HG03520 (cell line): ENCODE data around the gene HVCN1.
"Not testable (repeated sequence)": the region's sequence is repeated elsewhere in the genome, so short reads cannot be mapped to it uniquely, and the experiment has no call there.

Source experiments
- ATAC-seq: cut with Tn5 transposase; IDR thresholded peaks from one replicate; pipeline ENCODE4 v1.9.1; 2021; ENCODE audit warnings: mild to moderate bottlenecking, moderate library complexity; ENCODE audit not compliant: unreplicated experiment

Gene HVCN1

DNA sequence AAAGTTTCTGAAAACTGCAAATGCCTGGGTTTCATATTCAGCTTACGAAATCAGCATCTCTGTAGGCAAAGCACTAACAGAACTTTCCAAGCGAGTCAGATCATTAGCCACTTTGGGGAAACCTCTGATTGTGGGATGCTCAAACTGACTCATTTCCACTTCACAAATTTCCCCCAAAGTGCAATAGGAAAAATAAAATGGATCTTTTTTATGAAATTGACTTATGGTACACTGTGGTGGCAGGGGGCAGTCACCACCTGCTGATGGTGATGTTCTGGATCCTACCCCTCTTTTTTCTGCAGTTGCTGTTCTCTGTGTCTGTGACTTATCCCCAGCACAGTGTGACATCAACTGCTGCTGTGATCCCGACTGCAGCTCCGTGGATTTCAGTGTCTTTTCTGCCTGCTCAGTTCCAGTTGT, 69.4 kb downstream of the HVCN1 start:
- peak; percentile 44 for ATAC-seq

DNA sequence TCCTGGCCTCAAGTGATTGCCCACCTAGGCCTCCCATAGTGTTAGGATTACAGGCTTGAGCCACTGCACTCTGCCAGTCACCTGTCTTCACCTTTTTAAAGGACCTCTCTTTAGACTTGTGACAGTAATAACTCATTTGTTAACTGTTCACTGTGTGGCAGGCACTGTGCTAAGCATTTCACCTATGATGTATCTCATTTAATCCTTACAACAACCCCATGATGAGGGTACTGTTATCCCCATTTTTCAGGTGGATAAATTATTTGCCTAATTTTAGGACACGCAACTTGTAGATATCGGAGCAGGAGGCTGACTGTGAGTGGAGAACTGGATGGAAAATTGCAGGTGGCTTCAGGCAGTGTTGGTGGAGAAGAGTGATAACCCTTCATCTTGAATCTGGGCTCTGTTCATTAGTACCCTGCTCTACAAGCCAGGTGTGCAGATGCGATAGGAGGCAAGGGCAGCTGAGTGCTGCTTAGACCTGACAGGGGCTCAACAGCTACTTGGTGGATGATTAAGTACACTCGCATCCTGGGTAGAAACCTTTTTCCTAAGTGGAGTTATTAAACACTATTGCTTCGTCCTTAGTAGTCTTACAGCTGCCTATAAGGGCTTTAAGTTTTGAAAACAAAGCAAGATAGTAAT, 72.3 kb downstream of the HVCN1 start:
- no peak for ATAC-seq

DNA sequence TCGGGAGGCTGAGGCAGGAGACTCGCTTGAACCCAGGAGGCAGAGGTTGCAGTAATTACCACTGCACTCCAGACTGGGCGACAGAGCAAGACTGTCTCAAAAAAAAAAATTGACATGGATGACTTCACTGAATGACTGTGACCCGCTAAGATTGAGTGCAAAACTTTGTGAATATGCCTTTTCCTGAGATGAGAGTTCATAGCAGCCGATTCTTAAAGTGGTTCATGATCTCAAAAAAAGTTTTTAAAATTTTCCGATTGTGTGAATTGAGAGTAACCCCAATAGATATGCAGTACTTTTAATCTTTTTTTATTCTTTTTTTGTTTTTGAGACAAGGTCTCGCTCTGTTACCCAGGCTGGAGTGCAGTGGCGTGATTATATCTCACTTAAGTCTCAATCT, 73.7 kb downstream of the HVCN1 start:
- no peak for ATAC-seq

DNA sequence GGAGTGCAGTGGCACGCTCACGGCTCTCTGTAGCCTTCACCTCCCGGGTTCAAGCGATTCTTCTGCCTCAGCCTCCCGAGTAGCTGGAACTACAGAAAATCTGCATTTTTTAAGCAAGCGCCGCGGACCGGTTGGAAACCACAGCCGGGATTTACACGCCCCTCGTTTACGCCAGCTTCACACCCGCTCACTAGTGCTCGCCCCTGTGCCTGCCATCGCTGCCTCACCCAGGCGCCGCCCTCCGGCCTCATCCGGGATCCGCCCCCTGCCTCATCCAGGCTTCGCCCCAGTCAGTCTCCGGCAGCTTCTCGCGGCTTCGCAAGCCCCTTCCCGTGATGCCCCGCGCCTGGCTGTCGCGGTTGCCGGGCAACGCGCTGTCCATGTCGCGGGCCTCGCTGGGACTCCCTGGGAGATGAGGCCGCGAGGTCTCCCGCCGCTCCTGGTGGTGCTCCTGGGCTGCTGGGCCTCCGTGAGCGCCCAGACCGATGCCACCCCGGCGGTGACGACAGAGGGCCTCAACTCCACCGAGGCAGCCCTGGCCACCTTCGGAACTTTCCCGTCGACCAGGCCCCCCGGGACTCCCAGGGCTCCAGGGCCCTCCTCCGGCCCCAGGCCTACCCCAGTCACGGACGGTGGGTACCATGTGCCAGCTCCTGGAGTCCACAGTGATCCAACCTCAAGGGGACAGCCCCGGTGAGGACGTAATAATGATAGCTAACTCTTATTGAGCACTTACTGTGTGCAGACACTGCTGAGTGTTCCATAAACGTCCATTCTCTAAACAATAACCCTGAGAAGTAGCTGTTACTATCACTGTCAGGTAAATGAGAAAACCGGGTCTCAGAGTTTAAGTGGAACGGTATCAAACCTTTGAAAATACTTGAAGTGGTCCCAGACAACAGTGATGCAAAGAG, 74.9 kb downstream of the HVCN1 start, which contains the start of gene TCTN1:
TCTN1 (plus strand) TSS at position 359 of the 914 bp plus-strand sequence; CDS start at position 413, 54 bp downstream.
- peak; percentile 86 for ATAC-seq

- ATAC-seq, result no peak
Measured at GRCh38 chr12:110613071-110613770, 75.7 kb downstream of the HVCN1 start.

DNA sequence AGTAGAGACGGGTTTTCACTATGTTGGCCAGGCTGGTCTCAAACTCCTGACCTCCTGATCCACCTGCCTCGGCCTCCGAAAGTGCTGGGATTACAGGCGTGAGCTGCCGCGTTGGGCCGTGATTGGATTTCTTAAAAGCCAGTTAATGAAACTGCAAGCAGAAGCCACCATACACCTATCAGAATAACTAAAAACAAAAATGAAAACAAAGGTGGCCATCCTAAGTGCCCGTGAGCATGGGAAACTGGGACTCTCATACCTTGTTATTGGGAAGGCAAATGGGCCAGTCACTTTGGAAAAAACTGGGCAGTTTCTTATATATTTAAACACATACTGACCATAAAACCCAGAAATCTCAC, 82.7 kb downstream of the HVCN1 start:
- ATAC-seq, result no peak

GRCh38 chr12:110602085-110602814, 86.7 kb downstream of the HVCN1 start:
- not testable (repeated sequence) for ATAC-seq

- ATAC-seq, result no peak
Measured at GRCh38 chr12:110600254-110600653, 88.7 kb downstream of the HVCN1 start.

DNA sequence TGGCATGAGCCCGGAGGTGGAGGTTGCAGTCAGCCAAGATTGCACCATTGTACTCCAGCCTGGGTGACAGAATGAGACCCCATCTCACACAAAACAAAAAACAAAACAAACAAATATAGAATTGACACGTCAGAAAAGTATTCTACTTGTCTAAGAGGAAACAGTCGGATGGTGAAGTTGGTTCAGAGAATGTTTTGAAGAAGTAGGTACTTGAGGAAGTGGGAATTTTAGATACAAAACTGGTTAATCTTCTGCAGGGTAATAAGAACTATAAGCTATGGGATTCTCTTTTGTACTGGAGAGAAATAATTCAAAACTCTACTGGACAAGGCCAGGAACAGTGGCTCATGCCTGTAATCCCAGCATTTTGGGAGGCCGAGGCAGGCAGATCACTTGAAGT, 89.6 kb downstream of the HVCN1 start:
- no peak for ATAC-seq
